H9 (cell line): ENCODE data around the gene TMEM175. TPM values are rescaled to one million over a fixed set of nuclear protein-coding genes. Genes with fewer than 3 reads are reported as not detected.

Experiments
- DNase-seq: peaks from one replicate; pipeline ENCODE4 v3.0.0-alpha.2; 2017
- H2AFZ ChIP-seq: one replicate; pipeline ENCODE4 v1.6.1; 2013; ENCODE audit warnings: mild to moderate bottlenecking, low read length, control low read depth, moderate library complexity
- H2AK5ac ChIP-seq: 2 replicates; pipeline ENCODE4 v1.6.1; 2013; ENCODE audit warnings: low read length, control low read depth, mixed read lengths; ENCODE audit not compliant: insufficient read length
- H2BK120ac ChIP-seq: one replicate; pipeline ENCODE4 v1.6.1; 2013; ENCODE audit warnings: low read depth, mild to moderate bottlenecking, low read length, control low read depth, inconsistent platforms; ENCODE audit not compliant: poor library complexity, severe bottlenecking
- H2BK12ac ChIP-seq: 2 replicates; pipeline ENCODE4 v1.6.1; 2013; ENCODE audit warnings: low read length, control low read depth, mixed read lengths, low read depth; ENCODE audit not compliant: insufficient read length
- H2BK15ac ChIP-seq: 2 replicates; pipeline ENCODE4 v1.6.1; 2013; ENCODE audit warnings: low read depth, low read length, control low read depth
- H2BK20ac ChIP-seq: one replicate; pipeline ENCODE4 v1.6.1; 2013; ENCODE audit warnings: low read depth, mild to moderate bottlenecking, low read length, control low read depth, inconsistent platforms; ENCODE audit not compliant: poor library complexity, severe bottlenecking
- H2BK5ac ChIP-seq: 2 replicates; pipeline ENCODE4 v1.6.1; 2013; ENCODE audit warnings: low read length, control low read depth, mixed read lengths; ENCODE audit not compliant: insufficient read length
- H3K14ac ChIP-seq: 2 replicates; pipeline ENCODE4 v1.6.1; 2013; ENCODE audit warnings: low read length, control low read depth; ENCODE audit not compliant: insufficient read depth
- H3K18ac ChIP-seq: 2 replicates; pipeline ENCODE4 v1.6.1; 2013; ENCODE audit warnings: low read depth, mild to moderate bottlenecking, mixed read lengths, low read length, control low read depth; ENCODE audit not compliant: insufficient read length
- H3K23ac ChIP-seq: 2 replicates; pipeline ENCODE4 v1.6.1; 2013; ENCODE audit warnings: low read length, control low read depth, mixed read lengths, low read depth; ENCODE audit not compliant: insufficient read length
- H3K23me2 ChIP-seq: 2 replicates; pipeline ENCODE4 v1.6.1; 2013; ENCODE audit warnings: low read depth, mild to moderate bottlenecking, mixed read lengths, low read length, control low read depth; ENCODE audit not compliant: insufficient read length, poor library complexity, severe bottlenecking
- H3K27ac ChIP-seq: 2 replicates; pipeline ENCODE4 v1.5.1; 2013; ENCODE audit warnings: low read length, control low read depth, mixed read lengths, low read depth; ENCODE audit not compliant: insufficient read length
- H3K27me3 ChIP-seq: 2 replicates; pipeline ENCODE4 v1.6.1; 2013; ENCODE audit warnings: low read length, control low read depth, inconsistent platforms; ENCODE audit not compliant: insufficient read depth
- H3K4ac ChIP-seq: 2 replicates; pipeline ENCODE4 v1.6.1; 2013; ENCODE audit warnings: low read depth, mild to moderate bottlenecking, control low read depth, inconsistent platforms, low read length, moderate library complexity
- H3K4me1 ChIP-seq: 2 replicates; pipeline ENCODE4 v1.6.1; 2013; ENCODE audit warnings: low read length, control low read depth, inconsistent platforms; ENCODE audit not compliant: insufficient read depth
- H3K4me2 ChIP-seq: 2 replicates; pipeline ENCODE4 v1.6.1; 2013; ENCODE audit warnings: low read length, control low read depth, mixed read lengths; ENCODE audit not compliant: insufficient read length, insufficient read depth
- H3K56ac ChIP-seq: 2 replicates; pipeline ENCODE4 v1.6.1; 2013; ENCODE audit warnings: low read depth, mild to moderate bottlenecking, mixed read lengths, low read length, control low read depth; ENCODE audit not compliant: insufficient read length
- H3K79me1 ChIP-seq: 2 replicates; pipeline ENCODE4 v1.6.1; 2013; ENCODE audit warnings: low read depth, mild to moderate bottlenecking, moderate library complexity, low read length, control low read depth, inconsistent platforms; ENCODE audit not compliant: insufficient read depth, poor library complexity, severe bottlenecking
- H3K79me2 ChIP-seq: 2 replicates; pipeline ENCODE4 v1.6.1; 2013; ENCODE audit warnings: low read length, control low read depth, inconsistent platforms; ENCODE audit not compliant: insufficient read depth
- H3K9ac ChIP-seq: 2 replicates; pipeline ENCODE4 v1.6.1; 2013; ENCODE audit warnings: low read length, control low read depth, mixed read lengths; ENCODE audit not compliant: insufficient read length; ENCODE audit errors: extremely low read depth
- H3K9me3 ChIP-seq: one replicate; pipeline ENCODE4 v1.6.1; 2013; ENCODE audit warnings: low read depth, low read length, inconsistent platforms; ENCODE audit not compliant: control insufficient read depth
- H3T11ph ChIP-seq: one replicate; pipeline ENCODE4 v1.6.1; 2013; ENCODE audit warnings: mild to moderate bottlenecking, low read length, control low read depth, inconsistent platforms
- H4K20me1 ChIP-seq: one replicate; pipeline ENCODE4 v1.6.1; 2013; ENCODE audit not compliant: control insufficient read depth, insufficient read length, insufficient read depth
- H4K5ac ChIP-seq: 2 replicates; pipeline ENCODE4 v1.6.1; 2013; ENCODE audit warnings: low read depth, mild to moderate bottlenecking, mixed read lengths, low read length, control low read depth; ENCODE audit not compliant: insufficient read length
- H4K8ac ChIP-seq: replicated peaks from 2 replicates; pipeline ENCODE4 v1.6.1; 2013; ENCODE audit warnings: low read length, control low read depth, mixed read lengths, low read depth; ENCODE audit not compliant: insufficient read length
- H4K91ac ChIP-seq: 2 replicates; pipeline ENCODE4 v1.6.1; 2013; ENCODE audit warnings: low read depth, mild to moderate bottlenecking, moderate library complexity, mixed read lengths, low read length, control low read depth; ENCODE audit not compliant: insufficient read length
- H3K27ac Mint-ChIP-seq, 3 experiments: 2 replicates in 2 of 3; 3 replicates in 1 of 3; pipeline ENCODE4 v1.8.0; 2020 to 2021; ENCODE audit warnings: mixed read lengths in 3 of 3, mild to moderate bottlenecking in 1 of 3, moderate library complexity in 1 of 3
- H3K27me3 Mint-ChIP-seq: 2 replicates; pipeline ENCODE4 v1.8.0; 2021; ENCODE audit warnings: low read depth, mild to moderate bottlenecking, moderate library complexity, mixed read lengths
- H3K36me3 Mint-ChIP-seq, 3 experiments: 2 replicates in 2 of 3; 3 replicates in 1 of 3; pipeline ENCODE4 v1.8.0; 2020 to 2021; ENCODE audit warnings: low read depth in 3 of 3, mixed read lengths in 3 of 3; ENCODE audit not compliant: insufficient read depth in 1 of 3
- H3K4me1 Mint-ChIP-seq, 2 experiments: 2 replicates each; pipeline ENCODE4 v1.8.0; 2020; ENCODE audit warnings: mixed read lengths in 2 of 2
- H3K4me3 Mint-ChIP-seq, 2 experiments: 2 replicates in 1 of 2; 3 replicates in 1 of 2; pipeline ENCODE4 v1.8.0; 2020 to 2021; ENCODE audit warnings: mild to moderate bottlenecking in 2 of 2, mixed read lengths in 2 of 2, moderate library complexity in 1 of 2
- H3K9me3 Mint-ChIP-seq, 2 experiments: 2 replicates in 1 of 2; 3 replicates in 1 of 2; pipeline ENCODE4 v1.8.0; 2020; ENCODE audit warnings: mild to moderate bottlenecking in 2 of 2, mixed read lengths in 2 of 2, moderate library complexity in 1 of 2
- WGBS: extraction: QIAGEN DNeasy Blood & Tissue Kit; methylation state at CpG from one replicate; pipeline ENCODE4 v1.1.7; 2013; ENCODE audit warnings: missing lambda C conversion rate, low lambda C conversion rate, mixed read lengths; ENCODE audit not compliant: insufficient read length; ENCODE audit errors: extremely low coverage; 5-methylcytosine and 5-hydroxymethylcytosine counted together
- total RNA-seq: library from RNA; stranded (reverse); gene quantifications from 2 replicates; pipeline ENCODE4 v1.2.1, GENCODE V29; 2021
- TF ChIP-seq, protein P1 (sequence below): fragments of 200-600 bp; sonication (generic); conservative IDR thresholded peaks from 3 replicates; pipeline ENCODE4 v1.8.0; 2021; ENCODE audit warnings: antibody characterized with exemption, mild to moderate bottlenecking

TMEM175 gene
- total RNA-seq, 1 experiment from 2014 or later, result 6.4 TPM

GRCh38 chr4:1004557-1005485 is 72.6 kb downstream of the TMEM175 start:
- no peak overlapping the region for H2BK5ac ChIP-seq
- H3T11ph ChIP-seq, result no peak overlapping the region
- Mint-ChIP-seq H3K4me1 (peaks cover 8 to 9% of the 10 kb centered on the region in 2 experiments), H3K36me3 (no peaks in the 10 kb centered on the region), H3K9me3 (peaks cover 3 to 13% of the 10 kb centered on the region in 2 experiments; a peak in 4 of 5 replicates), H3K27me3 (peaks cover 84% of the 10 kb centered on the region), H3K27ac (no peak overlapping the region), H3K4me3 (peak overlapping the region in 1 of 2 experiments; percentile 62; a peak in 1 of 5 replicates)
- TF ChIP-seq, protein P1, sequence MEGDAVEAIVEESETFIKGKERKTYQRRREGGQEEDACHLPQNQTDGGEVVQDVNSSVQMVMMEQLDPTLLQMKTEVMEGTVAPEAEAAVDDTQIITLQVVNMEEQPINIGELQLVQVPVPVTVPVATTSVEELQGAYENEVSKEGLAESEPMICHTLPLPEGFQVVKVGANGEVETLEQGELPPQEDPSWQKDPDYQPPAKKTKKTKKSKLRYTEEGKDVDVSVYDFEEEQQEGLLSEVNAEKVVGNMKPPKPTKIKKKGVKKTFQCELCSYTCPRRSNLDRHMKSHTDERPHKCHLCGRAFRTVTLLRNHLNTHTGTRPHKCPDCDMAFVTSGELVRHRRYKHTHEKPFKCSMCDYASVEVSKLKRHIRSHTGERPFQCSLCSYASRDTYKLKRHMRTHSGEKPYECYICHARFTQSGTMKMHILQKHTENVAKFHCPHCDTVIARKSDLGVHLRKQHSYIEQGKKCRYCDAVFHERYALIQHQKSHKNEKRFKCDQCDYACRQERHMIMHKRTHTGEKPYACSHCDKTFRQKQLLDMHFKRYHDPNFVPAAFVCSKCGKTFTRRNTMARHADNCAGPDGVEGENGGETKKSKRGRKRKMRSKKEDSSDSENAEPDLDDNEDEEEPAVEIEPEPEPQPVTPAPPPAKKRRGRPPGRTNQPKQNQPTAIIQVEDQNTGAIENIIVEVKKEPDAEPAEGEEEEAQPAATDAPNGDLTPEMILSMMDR, result no peak
- no peaks in the 10 kb centered on the region for H3K9me3 ChIP-seq
- no peak overlapping the region for H2AFZ ChIP-seq
- no peak overlapping the region for H3K23ac ChIP-seq
- H3K18ac ChIP-seq, result no peak overlapping the region
- no peak overlapping the region for H4K8ac ChIP-seq
- H3K27ac ChIP-seq, result no peak overlapping the region
- peaks cover 36% of the 10 kb centered on the region; the same call in 1 of the 2 replicates for H3K27me3 ChIP-seq
- no peak overlapping the region; the same call in 1 of the 2 replicates for H3K14ac ChIP-seq
- peaks cover 16% of the 10 kb centered on the region for H3K23me2 ChIP-seq
- no peaks in the 10 kb centered on the region for H3K4me1 ChIP-seq
- H2BK12ac ChIP-seq, result no peak overlapping the region
- no peak overlapping the region for H2BK15ac ChIP-seq
- no peak overlapping the region for H4K5ac ChIP-seq
- no peaks in the 10 kb centered on the region for H3K79me2 ChIP-seq
- no peak for DNase-seq
- no peak overlapping the region for H3K4ac ChIP-seq
- H4K20me1 ChIP-seq, result no peaks in the 10 kb centered on the region
- H3K9ac ChIP-seq, result no peak overlapping the region
- H4K91ac ChIP-seq, result no peak overlapping the region
- H2BK120ac ChIP-seq, result no peak overlapping the region
- H3K4me2 ChIP-seq, result no peak overlapping the region
- WGBS, result no CpG with 5 or more reads among the region's 25 CpGs
- no peaks in the 10 kb centered on the region for H3K79me1 ChIP-seq
- no peak overlapping the region for H3K56ac ChIP-seq
- H2BK20ac ChIP-seq, result no peak overlapping the region
- no peak overlapping the region for H2AK5ac ChIP-seq
